Stimulated activated memory B cell treated with anti-CD40 and anti-IgM and Interleukin-4, amounts not matched to agents 10 μg/mL and 1 μg/mL and 100 μg/mL, for 72 hours (primary cell): ENCODE data around the gene SRGAP3.

Experiments used
- ATAC-seq: fragments of 150-1000 bp; cut with Tn5 transposase; 2 replicates; pipeline ENCODE4 v1.10.0; 2021
- H3K27ac Mint-ChIP-seq: one replicate; pipeline ENCODE4 v1.8.0; 2022; ENCODE audit warnings: mild to moderate bottlenecking, mixed read lengths
- H3K27me3 Mint-ChIP-seq: one replicate; pipeline ENCODE4 v1.8.0; 2022; ENCODE audit warnings: mixed read lengths
- H3K36me3 Mint-ChIP-seq: one replicate; pipeline ENCODE4 v1.8.0; 2022; ENCODE audit warnings: mixed read lengths
- H3K4me1 Mint-ChIP-seq: one replicate; pipeline ENCODE4 v1.8.0; 2022; ENCODE audit warnings: mixed read lengths
- H3K4me3 Mint-ChIP-seq: one replicate; pipeline ENCODE4 v1.8.0; 2022; ENCODE audit warnings: mild to moderate bottlenecking, moderate library complexity, mixed read lengths
- H3K9me3 Mint-ChIP-seq: one replicate; pipeline ENCODE4 v1.8.0; 2022; ENCODE audit warnings: mixed read lengths

SRGAP3 gene

DNA sequence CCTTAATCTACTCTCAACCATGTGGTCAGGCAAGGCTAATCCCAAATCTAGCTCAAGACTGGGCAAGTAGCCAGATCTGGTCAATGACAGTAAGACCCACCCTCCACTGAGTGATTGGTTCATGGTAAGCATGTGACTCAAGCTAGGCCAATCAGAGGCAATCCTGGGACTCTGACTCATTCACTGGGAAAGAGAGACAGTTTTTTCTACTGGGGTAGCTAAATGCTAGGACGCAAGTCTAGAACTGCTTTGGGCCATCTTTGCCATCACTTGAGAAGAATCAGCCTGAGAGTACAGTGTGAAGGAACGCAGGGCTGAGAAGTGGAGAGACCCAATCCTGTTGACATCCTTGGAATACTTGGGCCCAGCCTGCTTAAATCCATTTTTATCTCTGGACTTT is 276.8 kb downstream of the SRGAP3 start:
- Mint-ChIP-seq H3K27ac (no peak overlapping the region), H3K4me3 (no peak overlapping the region), H3K4me1 (peaks cover 6% of the 10 kb centered on the region), H3K36me3 (no peaks in the 10 kb centered on the region), H3K27me3 (peaks cover 11% of the 10 kb centered on the region), H3K9me3 (no peaks in the 10 kb centered on the region)
- ATAC-seq: no peak

DNA sequence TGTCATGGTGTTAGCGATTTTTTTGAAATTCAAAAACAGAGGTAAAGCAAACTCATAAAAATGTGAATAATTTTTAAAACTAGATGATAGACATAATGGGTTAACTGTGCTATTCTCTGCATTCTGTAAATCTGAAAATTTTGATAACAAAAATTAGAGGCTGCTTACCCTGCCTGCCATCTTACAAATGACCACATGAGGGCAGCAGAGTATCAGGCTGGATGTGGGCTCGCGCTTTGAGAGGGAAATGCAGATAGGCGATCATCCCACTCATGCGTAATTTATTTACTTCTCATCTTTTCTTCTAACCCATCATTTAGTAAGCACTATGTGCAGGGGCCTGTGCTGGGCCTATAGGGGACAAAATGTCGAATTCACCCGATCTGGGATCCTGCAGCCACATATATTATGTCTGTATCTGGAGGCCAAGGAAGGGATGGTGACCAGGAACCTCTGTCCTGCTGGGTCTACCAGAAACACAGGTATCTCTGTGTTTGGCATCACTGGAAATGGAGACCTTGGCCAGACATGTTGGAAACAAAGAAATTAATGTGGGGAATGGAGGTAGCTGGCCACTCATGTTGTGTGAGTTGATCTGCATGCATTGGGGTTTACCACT is 278.4 kb downstream of the SRGAP3 start:
- Mint-ChIP-seq H3K9me3 (no peaks in the 10 kb centered on the region), H3K36me3 (no peaks in the 10 kb centered on the region), H3K27me3 (peaks cover 11% of the 10 kb centered on the region), H3K4me1 (peaks cover 6% of the 10 kb centered on the region), H3K4me3 (no peak overlapping the region), H3K27ac (no peak overlapping the region)
- peak; percentile 72 for ATAC-seq

DNA sequence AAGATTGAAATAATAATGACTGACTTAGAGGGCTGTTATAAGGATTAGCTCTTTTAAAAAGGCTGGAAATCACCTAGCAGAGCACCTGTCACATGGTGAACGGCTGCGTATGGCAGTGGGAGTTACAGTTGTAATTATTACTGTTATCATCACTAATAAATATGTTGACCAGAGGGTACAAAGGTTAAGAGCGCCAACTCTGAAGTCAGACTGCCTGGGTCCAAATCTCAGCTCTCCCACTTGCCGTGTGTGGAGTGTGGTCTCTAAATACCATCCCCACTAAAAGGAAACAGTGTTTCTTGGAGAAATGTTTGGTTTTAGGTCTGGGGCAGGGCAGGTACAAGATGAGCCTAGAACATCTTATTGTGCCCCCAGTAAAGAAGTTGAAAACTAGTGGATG is 280.2 kb downstream of the SRGAP3 start:
- H3K9me3 Mint-ChIP-seq: no peaks in the 10 kb centered on the region
- H3K27me3 Mint-ChIP-seq: peaks cover 11% of the 10 kb centered on the region
- H3K27ac Mint-ChIP-seq: no peak overlapping the region
- no peaks in the 10 kb centered on the region for H3K36me3 Mint-ChIP-seq
- no peak for ATAC-seq
- H3K4me3 Mint-ChIP-seq: no peak overlapping the region
- H3K4me1 Mint-ChIP-seq: peaks cover 6% of the 10 kb centered on the region

- H3K4me3 Mint-ChIP-seq: no peak overlapping the region
- H3K27ac Mint-ChIP-seq: no peak overlapping the region
- H3K9me3 Mint-ChIP-seq: no peaks in the 10 kb centered on the region
- ATAC-seq: no peak
- H3K4me1 Mint-ChIP-seq: peaks cover 6% of the 10 kb centered on the region
- peaks cover 11% of the 10 kb centered on the region for H3K27me3 Mint-ChIP-seq
- H3K36me3 Mint-ChIP-seq: no peaks in the 10 kb centered on the region
These were observed 281.0 kb downstream of the SRGAP3 start for GRCh38 chr3:8968375-8968882.

DNA sequence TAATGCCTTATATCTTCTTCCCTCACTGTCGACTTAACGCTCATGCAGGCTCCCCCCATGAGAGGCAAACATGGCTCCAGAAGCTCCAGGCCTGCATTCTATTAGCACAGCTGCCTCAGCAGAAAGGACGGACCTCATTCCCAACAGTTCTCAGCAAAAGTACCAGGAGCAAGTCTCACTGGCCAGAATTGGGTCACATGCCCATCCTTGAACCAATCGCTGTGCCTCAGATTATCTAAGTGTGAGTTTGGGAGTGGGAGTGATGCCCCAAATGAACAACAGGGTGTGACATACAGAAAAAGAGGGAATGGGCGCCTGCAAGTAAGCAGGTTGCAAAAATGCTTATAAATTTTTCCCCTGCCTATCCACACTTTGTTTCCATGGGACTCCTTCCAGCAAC is 281.9 kb downstream of the SRGAP3 start:
- H3K9me3 Mint-ChIP-seq: no peaks in the 10 kb centered on the region
- no peaks in the 10 kb centered on the region for H3K36me3 Mint-ChIP-seq
- H3K27ac Mint-ChIP-seq: no peak overlapping the region
- no peak overlapping the region for H3K4me3 Mint-ChIP-seq
- peaks cover 11% of the 10 kb centered on the region for H3K27me3 Mint-ChIP-seq
- H3K4me1 Mint-ChIP-seq: peaks cover 9% of the 10 kb centered on the region
- ATAC-seq: no peak

GRCh38 chr3:8966820-8967348 is 282.6 kb downstream of the SRGAP3 start:
- Mint-ChIP-seq H3K4me1 (peaks cover 16% of the 10 kb centered on the region), H3K9me3 (no peaks in the 10 kb centered on the region), H3K27ac (no peak overlapping the region), H3K4me3 (no peak overlapping the region), H3K27me3 (peaks cover 11% of the 10 kb centered on the region), H3K36me3 (no peaks in the 10 kb centered on the region)
- ATAC-seq: no peak

GRCh38 chr3:8966150-8966819 is 283.2 kb downstream of the SRGAP3 start:
- peaks cover 19% of the 10 kb centered on the region for H3K4me1 Mint-ChIP-seq
- H3K4me3 Mint-ChIP-seq: no peak overlapping the region
- H3K9me3 Mint-ChIP-seq: no peaks in the 10 kb centered on the region
- peaks cover 11% of the 10 kb centered on the region for H3K27me3 Mint-ChIP-seq
- H3K27ac Mint-ChIP-seq: no peak overlapping the region
- ATAC-seq: no peak
- no peaks in the 10 kb centered on the region for H3K36me3 Mint-ChIP-seq

DNA sequence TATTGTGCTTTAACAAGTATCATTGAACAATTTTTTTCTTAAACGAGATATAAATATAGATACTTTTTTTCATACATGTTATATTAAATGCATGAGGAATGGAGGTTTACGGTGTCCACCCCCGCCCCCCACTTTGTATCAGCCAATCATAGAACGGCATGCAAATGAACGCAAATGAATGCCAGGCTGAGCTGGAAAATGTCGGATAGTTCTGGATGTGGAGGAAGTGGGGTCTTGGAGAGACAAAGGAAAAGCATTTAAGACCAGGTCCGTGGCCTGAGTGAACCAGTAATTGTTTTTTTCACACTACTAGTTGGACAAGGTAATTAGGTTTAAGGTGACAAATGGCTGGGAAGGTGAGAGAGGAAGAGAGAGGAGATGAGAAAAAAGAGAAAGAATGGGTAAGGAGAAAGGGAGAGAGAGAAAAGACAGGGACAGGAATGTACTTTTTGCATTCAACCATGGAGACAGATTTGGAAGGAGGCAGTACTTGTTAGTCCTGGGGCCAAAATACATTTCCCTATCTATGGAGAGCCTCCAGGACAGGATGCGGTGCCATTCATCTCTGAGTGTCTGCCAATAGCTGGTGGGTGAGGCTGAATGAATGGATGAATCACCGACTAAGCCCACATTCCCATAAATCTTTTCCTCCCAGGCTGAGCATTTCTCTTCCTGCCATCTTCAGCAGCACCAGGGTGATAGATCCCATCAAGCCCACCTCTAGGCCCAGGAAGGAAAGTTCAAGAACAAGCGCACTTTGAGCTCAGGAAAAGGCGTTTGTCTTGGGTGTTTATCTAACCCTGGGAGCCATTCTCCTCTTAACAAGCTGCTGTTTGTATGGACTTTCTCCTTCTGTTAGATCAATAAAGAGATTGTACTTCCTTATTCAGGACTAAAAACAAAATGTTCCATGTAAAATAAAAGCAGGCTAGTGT is 284.7 kb downstream of the SRGAP3 start:
- no peak for ATAC-seq
- no peak overlapping the region for H3K4me3 Mint-ChIP-seq

GRCh38 chr3:8963137-8963853 is 286.2 kb downstream of the SRGAP3 start, which contains the start of gene RAD18:
TSS of gene RAD18 (minus strand) at chr3:8963472. CDS start at chr3:8963385, 87 bp downstream.
- no peaks in the 10 kb centered on the region for H3K9me3 Mint-ChIP-seq
- peak within 1 kb of the TSS; percentile 90 for H3K27ac Mint-ChIP-seq
- H3K36me3 Mint-ChIP-seq: peaks cover 18% of the 10 kb centered on the region
- peak within 1 kb of the TSS; percentile 97 for H3K4me3 Mint-ChIP-seq
- peaks cover 4% of the 10 kb centered on the region for H3K27me3 Mint-ChIP-seq
- peak; percentile 96 for ATAC-seq
- peaks cover 32% of the 10 kb centered on the region for H3K4me1 Mint-ChIP-seq

More for the DNA sequence above, 284.7 kb downstream of the SRGAP3 start:
- peaks cover 4% of the 10 kb centered on the region for H3K36me3 Mint-ChIP-seq
- no peaks in the 10 kb centered on the region for H3K9me3 Mint-ChIP-seq
- no peak overlapping the region for H3K27ac Mint-ChIP-seq
- peaks cover 11% of the 10 kb centered on the region for H3K27me3 Mint-ChIP-seq
- H3K4me1 Mint-ChIP-seq: peaks cover 24% of the 10 kb centered on the region

- peaks cover 28% of the 10 kb centered on the region for H3K36me3 Mint-ChIP-seq
- no peaks in the 10 kb centered on the region for H3K27me3 Mint-ChIP-seq
- H3K9me3 Mint-ChIP-seq: no peaks in the 10 kb centered on the region
- peak overlapping the region; percentile 90 for H3K27ac Mint-ChIP-seq
- ATAC-seq: no peak
- peaks cover 32% of the 10 kb centered on the region for H3K4me1 Mint-ChIP-seq
- H3K4me3 Mint-ChIP-seq: peak overlapping the region; percentile 97
These were observed 287.1 kb downstream of the SRGAP3 start for GRCh38 chr3:8962226-8962861.

GRCh38 chr3:8959668-8960067 is 289.8 kb downstream of the SRGAP3 start:
- peak; percentile 35 for ATAC-seq
- H3K27me3 Mint-ChIP-seq: no peaks in the 10 kb centered on the region
- peak overlapping the region; percentile 44 for H3K27ac Mint-ChIP-seq
- peaks cover 42% of the 10 kb centered on the region for H3K4me1 Mint-ChIP-seq
- H3K9me3 Mint-ChIP-seq: no peaks in the 10 kb centered on the region
- H3K4me3 Mint-ChIP-seq: peak overlapping the region; percentile 32
- peaks cover 39% of the 10 kb centered on the region for H3K36me3 Mint-ChIP-seq

- Mint-ChIP-seq H3K9me3 (no peaks in the 10 kb centered on the region), H3K27ac (peak overlapping the region; percentile 83), H3K4me1 (peaks cover 36% of the 10 kb centered on the region), H3K36me3 (peaks cover 47% of the 10 kb centered on the region), H3K27me3 (no peaks in the 10 kb centered on the region), H3K4me3 (peak overlapping the region; percentile 5)
- peak; percentile 97 for ATAC-seq
These were observed 294.3 kb downstream of the SRGAP3 start for GRCh38 chr3:8954938-8955763.

- peaks cover 34% of the 10 kb centered on the region for H3K36me3 Mint-ChIP-seq
- H3K9me3 Mint-ChIP-seq: no peaks in the 10 kb centered on the region
- H3K27ac Mint-ChIP-seq: no peak overlapping the region
- no peaks in the 10 kb centered on the region for H3K27me3 Mint-ChIP-seq
- ATAC-seq: no peak
- H3K4me1 Mint-ChIP-seq: peaks cover 23% of the 10 kb centered on the region
- H3K4me3 Mint-ChIP-seq: no peak overlapping the region
These were observed 296.1 kb downstream of the SRGAP3 start for GRCh38 chr3:8953313-8953712.
